Brain microvascular endothelial cell (primary cell): ENCODE results near the gene ZFY.
"Not testable (repeated sequence)": the region's sequence is repeated elsewhere in the genome, so short reads cannot be mapped to it uniquely, and the experiment has no call there.

Experiments used
- DNase-seq: peaks from one replicate; pipeline ENCODE4 v3.0.0-alpha.2; 2020
- H3K27ac ChIP-seq: fragments of 250-450 bp; sonication (Bioruptor Pico); 2 replicates; pipeline ENCODE4 v1.5.1; 2020; ENCODE audit warnings: mild to moderate bottlenecking, moderate library complexity
- H3K27me3 ChIP-seq: fragments of 250-450 bp; sonication (Bioruptor Pico); replicated peaks from 2 replicates; pipeline ENCODE4 v1.5.1; 2020; ENCODE audit warnings: mild to moderate bottlenecking
- H3K36me3 ChIP-seq: fragments of 250-450 bp; sonication (Bioruptor Pico); replicated peaks from 2 replicates; pipeline ENCODE4 v1.5.1; 2020; ENCODE audit warnings: mild to moderate bottlenecking
- H3K4me3 ChIP-seq: 2 replicates; pipeline ENCODE4 v1.5.1; 2011; ENCODE audit warnings: low read depth, mild to moderate bottlenecking, control low read depth, low read length, moderate library complexity
- in situ Hi-C: cut with HindIII; loops from 2 replicates; pipeline ENCODE4 v1.10.0; 2017; ENCODE audit warnings: low sequenced_read_pairs, low pct_ligation_motif_present
- TF ChIP-seq, protein P1 (sequence below): IDR thresholded peaks from 2 replicates; pipeline ENCODE4 v1.5.1; 2011; ENCODE audit warnings: low read depth, mild to moderate bottlenecking, moderate library complexity, low read length, control low read depth, inconsistent platforms; ENCODE audit errors: missing control alignments

The ZFY gene

GRCh38 chrY:2973110-2973751 lies 38.0 kb downstream of the ZFY start:
- Histone ChIP-seq H3K36me3 (no peaks in the 10 kb centered on the region), H3K27me3 (no peaks in the 10 kb centered on the region), H3K4me3 (no peak overlapping the region), H3K27ac (no peak overlapping the region)
- in situ Hi-C loops: no loop called here
- TF ChIP-seq, protein P1, sequence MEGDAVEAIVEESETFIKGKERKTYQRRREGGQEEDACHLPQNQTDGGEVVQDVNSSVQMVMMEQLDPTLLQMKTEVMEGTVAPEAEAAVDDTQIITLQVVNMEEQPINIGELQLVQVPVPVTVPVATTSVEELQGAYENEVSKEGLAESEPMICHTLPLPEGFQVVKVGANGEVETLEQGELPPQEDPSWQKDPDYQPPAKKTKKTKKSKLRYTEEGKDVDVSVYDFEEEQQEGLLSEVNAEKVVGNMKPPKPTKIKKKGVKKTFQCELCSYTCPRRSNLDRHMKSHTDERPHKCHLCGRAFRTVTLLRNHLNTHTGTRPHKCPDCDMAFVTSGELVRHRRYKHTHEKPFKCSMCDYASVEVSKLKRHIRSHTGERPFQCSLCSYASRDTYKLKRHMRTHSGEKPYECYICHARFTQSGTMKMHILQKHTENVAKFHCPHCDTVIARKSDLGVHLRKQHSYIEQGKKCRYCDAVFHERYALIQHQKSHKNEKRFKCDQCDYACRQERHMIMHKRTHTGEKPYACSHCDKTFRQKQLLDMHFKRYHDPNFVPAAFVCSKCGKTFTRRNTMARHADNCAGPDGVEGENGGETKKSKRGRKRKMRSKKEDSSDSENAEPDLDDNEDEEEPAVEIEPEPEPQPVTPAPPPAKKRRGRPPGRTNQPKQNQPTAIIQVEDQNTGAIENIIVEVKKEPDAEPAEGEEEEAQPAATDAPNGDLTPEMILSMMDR: no peak
- DNase-seq: no peak

- TF ChIP-seq, protein P1: no peak
- no peaks in the 10 kb centered on the region for H3K27me3 ChIP-seq
- no peak overlapping the region for H3K4me3 ChIP-seq
- DNase-seq: no peak
- no peak overlapping the region for H3K27ac ChIP-seq
- in situ Hi-C loops: no loop called here
- no peaks in the 10 kb centered on the region for H3K36me3 ChIP-seq
Observed at GRCh38 chrY:2979283-2979682, 44.1 kb downstream of the ZFY start.

DNA sequence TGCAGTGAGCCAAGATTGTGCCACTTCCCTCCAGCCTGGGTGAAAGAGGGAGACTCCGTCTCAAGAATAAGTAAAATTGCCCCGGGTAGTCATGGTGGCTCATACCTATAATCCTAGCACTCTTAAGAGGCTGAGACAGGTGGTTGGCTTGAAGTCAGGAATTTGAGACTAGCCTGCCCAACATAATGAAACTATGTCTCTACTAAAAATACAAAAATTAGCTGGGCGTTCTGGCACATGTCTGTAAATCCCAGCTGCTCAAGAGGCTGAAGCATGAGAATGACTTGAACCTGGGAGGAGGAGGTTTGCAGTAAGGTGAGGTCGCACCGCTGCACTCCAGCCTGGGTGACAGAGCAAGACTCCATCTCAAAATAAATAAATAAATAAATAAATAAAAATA lies 49.3 kb downstream of the ZFY start:
- in situ Hi-C loops: no loop called here
- DNase-seq: no peak
- Histone ChIP-seq H3K36me3 (no peaks in the 10 kb centered on the region), H3K27me3 (no peaks in the 10 kb centered on the region), H3K4me3 (no peak overlapping the region), H3K27ac (no peak overlapping the region)
- TF ChIP-seq, protein P1: no peak

- H3K36me3 ChIP-seq, H3K27ac ChIP-seq, DNase-seq, H3K4me3 ChIP-seq, H3K27me3 ChIP-seq, in situ Hi-C loops: not testable (repeated sequence)
Observed at GRCh38 chrY:2987178-2987577, 52.0 kb downstream of the ZFY start.

GRCh38 chrY:2997369-2997768 lies 62.2 kb downstream of the ZFY start:
- H3K27me3 ChIP-seq, H3K27ac ChIP-seq, H3K36me3 ChIP-seq, H3K4me3 ChIP-seq, in situ Hi-C loops, DNase-seq: not testable (repeated sequence)

DNA sequence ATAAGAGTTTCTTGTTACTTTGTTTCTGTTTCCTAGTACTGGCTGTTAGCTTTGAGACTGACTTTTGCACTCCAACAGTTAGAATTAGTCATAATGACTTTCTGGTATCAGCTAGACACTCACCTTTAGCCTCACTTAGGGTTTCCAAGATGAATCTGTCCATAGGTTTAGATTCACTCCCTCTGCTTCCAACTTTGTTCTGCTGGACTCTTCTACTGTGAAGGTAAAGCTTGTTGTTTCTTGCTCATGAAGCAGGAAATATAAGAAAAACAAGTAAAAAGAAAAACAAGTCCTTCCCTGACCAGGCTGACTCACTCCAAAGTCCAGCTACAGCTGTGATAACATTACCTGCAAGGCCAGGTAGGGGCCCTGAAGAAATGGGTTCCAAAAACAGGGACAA lies 67.0 kb downstream of the ZFY start:
- TF ChIP-seq, protein P1: no peak
- Histone ChIP-seq H3K4me3 (no peak overlapping the region), H3K36me3 (no peaks in the 10 kb centered on the region), H3K27ac (no peak overlapping the region), H3K27me3 (no peaks in the 10 kb centered on the region)
- no peak for DNase-seq
- in situ Hi-C loops: no loop called here

GRCh38 chrY:3002680-3003515 lies 67.7 kb downstream of the ZFY start:
- no peaks in the 10 kb centered on the region for H3K27me3 ChIP-seq
- H3K27ac ChIP-seq: no peak overlapping the region
- H3K36me3 ChIP-seq: no peaks in the 10 kb centered on the region
- in situ Hi-C loops: no loop called here
- H3K4me3 ChIP-seq: no peak overlapping the region
- TF ChIP-seq, protein P1: no peak
- DNase-seq: no peak
